Skin epidermis (tissue), 12 donors: ENCODE data around the gene CCDC190.
"Not testable (repeated sequence)": the region's sequence is repeated elsewhere in the genome, so short reads cannot be mapped to it uniquely, and the experiment has no call there.

Experiments
- H3K27ac ChIP-seq, 21 experiments: fragments of 200-600 bp; sonication (generic) in 11 of 21; one replicate each; pipeline ENCODE4 v1.5.0; 2020; ENCODE audit warnings: mild to moderate bottlenecking in 3 of 21, inconsistent platforms in 2 of 21, moderate library complexity in 2 of 21
- H3K4me3 ChIP-seq, 7 experiments: fragments of 200-600 bp; sonication (generic) in 2 of 7; one replicate each; pipeline ENCODE4 v1.5.0; 2020; ENCODE audit warnings: inconsistent platforms in 2 of 7, mild to moderate bottlenecking in 2 of 7, moderate library complexity in 1 of 7

The CCDC190 gene

GRCh38 chr1:162880617-162881016 is 19.6 kb upstream of the CCDC190 start:
- not testable (repeated sequence) for H3K4me3 ChIP-seq, H3K27ac ChIP-seq

- no peak overlapping the region for H3K27ac ChIP-seq
- no peak overlapping the region for H3K4me3 ChIP-seq
Measured at GRCh38 chr1:162878000-162878596, 17.1 kb upstream of the CCDC190 start.

GRCh38 chr1:162877412-162877811 is 16.4 kb upstream of the CCDC190 start:
- no peak overlapping the region for H3K27ac ChIP-seq
- H3K4me3 ChIP-seq, result no peak overlapping the region

GRCh38 chr1:162876751-162877150 is 15.8 kb upstream of the CCDC190 start:
- Histone ChIP-seq H3K27ac (no peak overlapping the region), H3K4me3 (no peak overlapping the region)

GRCh38 chr1:162873671-162874666 is 13.0 kb upstream of the CCDC190 start:
- Histone ChIP-seq H3K27ac (no peak overlapping the region), H3K4me3 (no peak overlapping the region)

- Histone ChIP-seq H3K27ac (no peak overlapping the region), H3K4me3 (no peak overlapping the region)
Measured at GRCh38 chr1:162872981-162873380, 12.0 kb upstream of the CCDC190 start.

GRCh38 chr1:162871417-162871816 is 10.4 kb upstream of the CCDC190 start:
- H3K27ac ChIP-seq, H3K4me3 ChIP-seq: not testable (repeated sequence)

- Histone ChIP-seq H3K4me3 (no peak overlapping the region), H3K27ac (no peak overlapping the region)
Measured at GRCh38 chr1:162868972-162869371, 8.0 kb upstream of the CCDC190 start.

GRCh38 chr1:162861625-162862024 is 650 bp upstream of the CCDC190 start:
- Histone ChIP-seq H3K4me3 (no peak overlapping the region), H3K27ac (no peak overlapping the region)

GRCh38 chr1:162859191-162859590 is 1.8 kb downstream of the CCDC190 start:
- Histone ChIP-seq H3K4me3 (no peak overlapping the region), H3K27ac (no peak overlapping the region)

- Histone ChIP-seq H3K4me3 (no peak overlapping the region), H3K27ac (no peak overlapping the region)
Measured at GRCh38 chr1:162857850-162858249, 3.1 kb downstream of the CCDC190 start.

- H3K27ac ChIP-seq, result no peak overlapping the region
- H3K4me3 ChIP-seq, result no peak overlapping the region
Measured at GRCh38 chr1:162856260-162856659, 4.7 kb downstream of the CCDC190 start.

GRCh38 chr1:162855461-162856150 is 5.4 kb downstream of the CCDC190 start:
- Histone ChIP-seq H3K4me3 (no peak overlapping the region), H3K27ac (no peak overlapping the region)

- Histone ChIP-seq H3K4me3 (no peak overlapping the region), H3K27ac (no peak overlapping the region)
Measured at GRCh38 chr1:162854245-162854882, 6.6 kb downstream of the CCDC190 start.

GRCh38 chr1:162851341-162851740 is 9.6 kb downstream of the CCDC190 start:
- H3K27ac ChIP-seq, result no peak overlapping the region
- H3K4me3 ChIP-seq, result no peak overlapping the region

- Histone ChIP-seq H3K27ac (no peak overlapping the region), H3K4me3 (no peak overlapping the region)
Measured at GRCh38 chr1:162849711-162850110, 11.3 kb downstream of the CCDC190 start.

- no peak overlapping the region for H3K4me3 ChIP-seq
- no peak overlapping the region for H3K27ac ChIP-seq
Measured at GRCh38 chr1:162847839-162848453, 13.0 kb downstream of the CCDC190 start.

GRCh38 chr1:162846256-162847212 is 14.4 kb downstream of the CCDC190 start:
- H3K27ac ChIP-seq, result no peak overlapping the region

GRCh38 chr1:162844153-162844552 is 16.8 kb downstream of the CCDC190 start:
- Histone ChIP-seq H3K27ac (no peak overlapping the region), H3K4me3 (no peak overlapping the region)

More at GRCh38 chr1:162846256-162847212, 14.4 kb downstream of the CCDC190 start:
- H3K4me3 ChIP-seq, result no peak overlapping the region
